Adrenal gland (tissue), 12 donors: Measurements from ENCODE around the gene CNTN4. TPM values are rescaled to one million over a fixed set of nuclear protein-coding genes. Genes with fewer than 3 reads are reported as not detected.

Experiments used
- DNase-seq, 7 donors: peaks; one replicate each; pipeline ENCODE4 v3.0.0-alpha.2; 2019 to 2020
- H3K27ac ChIP-seq, 5 donors: fragments of 200-600 bp; sonication (generic) in 4 of 5; 1 replicate in 3 of 5; 2 replicates in 2 of 5; pipeline versions ENCODE4 v1.5.1 to v1.8.0; 2016 to 2020; ENCODE audit warnings: mild to moderate bottlenecking in 1 of 5
- H3K27me3 ChIP-seq: fragments of 200-600 bp; 2 replicates; pipeline ENCODE4 v1.8.0; 2021
- H3K36me3 ChIP-seq, 2 donors: fragments of 200-600 bp; replicated peaks in 1 of 2; 1 replicate in 1 of 2; 2 replicates in 1 of 2; pipeline versions ENCODE4 v1.5.1 to v1.8.0; 2018 to 2022
- H3K4me1 ChIP-seq, 2 donors: fragments of 200-600 bp; replicated peaks in 1 of 2; 1 replicate in 1 of 2; 2 replicates in 1 of 2; pipeline versions ENCODE4 v1.5.1 to v1.8.0; 2018 to 2021
- H3K4me3 ChIP-seq, 4 donors: fragments of 200-600 bp; sonication (generic) in 3 of 4; one replicate each; pipeline ENCODE4 v1.5.1; 2016 to 2018
- H3K9me3 ChIP-seq, 3 donors: fragments of 200-600 bp; sonication (generic) in 1 of 3; replicated peaks in 1 of 3; 1 replicate in 2 of 3; 2 replicates in 1 of 3; pipeline versions ENCODE4 v1.5.1 to v1.8.0; 2016 to 2021
- CTCF ChIP-seq, 6 experiments: fragments of 450-650 bp in 4 of 6; fragments of 200-600 bp in 2 of 6; sonication (generic) in 1 of 6; IDR thresholded peaks; 1 replicate in 5 of 6; 2 replicates in 1 of 6; pipeline versions ENCODE4 v1.5.1 to v1.8.0; 2016 to 2021; ENCODE audit warnings: antibody characterized with exemption in 6 of 6, mild to moderate bottlenecking in 2 of 6, moderate library complexity in 1 of 6
- POLR2A ChIP-seq, 2 donors: fragments of 450-650 bp; IDR thresholded peaks; one replicate each; pipeline ENCODE4 v1.6.1; 2017; ENCODE audit warnings: antibody characterized with exemption in 2 of 2, mild to moderate bottlenecking in 2 of 2, moderate library complexity in 1 of 2
- WGBS, 4 donors: extraction: QIAGEN DNeasy Blood & Tissue Kit in 2 of 4; methylation state at CpG; one replicate each; pipeline versions ENCODE4 v1.1.5 to v1.1.7; 2013 to 2017; 5-methylcytosine and 5-hydroxymethylcytosine counted together
- intact Hi-C, 2 donors: fragments of 100-400 bp; cut with DNase I; formaldehyde crosslinking; loops; one replicate each; pipeline versions ENCODE4 v1.14.1 to v1.15.0; 2022 to 2023
- polyA plus RNA-seq, 3 donors: library from polyadenylated mRNA; stranded (reverse); fragments of 200-250 nt in 2 of 3; fragments of 350-450 nt in 1 of 3; fragmentation: Illumina TruSeq in 1 of 3; extraction: RNeasy Lipid Tissue Mini Kit (QIAGEN cat#74804) in 1 of 3; gene quantifications; one replicate each; pipeline ENCODE4 v1.2.3, GENCODE V29; 2013 to 2014
- total RNA-seq, 9 donors: library from RNA; depleted of rRNA in 4 of 9; stranded (reverse); fragments of >200 nt in 4 of 9; fragments of 120-200 nt in 1 of 9; fragmentation: NEBNext Ultra II Directional in 1 of 9; extraction: Animal tissue kit (Norgen Biotek cat#: 25700) in 1 of 9; gene quantifications; one replicate each; pipeline versions ENCODE4 v1.1.0 to v1.2.4, GENCODE V29; 2013 to 2023
- donor health status: healthy with polysubstance abuse.
- donor health status: Bipolar disorder and iron deficiency.
- donor health status: DM: yes; HTN: yes; CAD: no.
- donor health status: DM: no; HTN: no; CAD: no.
- donor health status: DM: no; HTN: no; CAD: no.
- donor health status: DM: yes; HTN: yes; CAD: no.

Gene CNTN4
- total and polyA plus RNA-seq, 12 donors, result 0.17 to 9.2 (median 1.6) TPM

DNA sequence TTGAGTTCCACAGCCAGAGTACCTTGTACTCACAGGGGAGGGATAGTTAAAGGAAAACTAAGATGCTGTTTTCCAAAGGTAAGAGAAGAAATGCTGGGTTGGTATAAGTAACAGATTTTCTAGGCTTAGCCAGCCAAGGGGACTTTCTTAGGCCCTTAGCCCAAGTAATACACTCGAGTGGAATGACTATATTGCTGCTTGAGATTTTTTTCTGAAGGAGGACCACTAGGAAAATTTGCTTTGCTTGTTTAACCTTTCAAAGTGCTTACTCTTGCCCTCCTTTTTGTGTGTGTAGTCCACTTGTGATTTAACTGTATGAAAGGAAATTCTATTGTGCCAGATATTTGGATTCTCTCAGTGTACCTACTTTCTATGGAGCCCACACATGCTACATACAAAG lies 961.0 kb downstream of the CNTN4 start:
- TF ChIP-seq POLR2A (IDR thresholded peaks at IDR 0.05) (no peak), CTCF (IDR thresholded peaks at IDR 0.05) (no peak)
- H3K36me3 ChIP-seq, result no peaks in the 10 kb centered on the region
- H3K27me3 ChIP-seq, result no peaks in the 10 kb centered on the region
- no peaks in the 10 kb centered on the region for H3K4me1 ChIP-seq
- H3K4me3 ChIP-seq, result no peak overlapping the region
- no peak for DNase-seq
- intact Hi-C loops, result no loop called here
- H3K9me3 ChIP-seq, result no peaks in the 10 kb centered on the region
- 77 to 83% (median 81%) methylated on average over 1 of the region's 1 CpG for WGBS, 4 donors
- no peak overlapping the region for H3K27ac ChIP-seq

GRCh38 chr3:3064297-3064696 lies 965.6 kb downstream of the CNTN4 start:
- no peak overlapping the region for H3K27ac ChIP-seq

DNA sequence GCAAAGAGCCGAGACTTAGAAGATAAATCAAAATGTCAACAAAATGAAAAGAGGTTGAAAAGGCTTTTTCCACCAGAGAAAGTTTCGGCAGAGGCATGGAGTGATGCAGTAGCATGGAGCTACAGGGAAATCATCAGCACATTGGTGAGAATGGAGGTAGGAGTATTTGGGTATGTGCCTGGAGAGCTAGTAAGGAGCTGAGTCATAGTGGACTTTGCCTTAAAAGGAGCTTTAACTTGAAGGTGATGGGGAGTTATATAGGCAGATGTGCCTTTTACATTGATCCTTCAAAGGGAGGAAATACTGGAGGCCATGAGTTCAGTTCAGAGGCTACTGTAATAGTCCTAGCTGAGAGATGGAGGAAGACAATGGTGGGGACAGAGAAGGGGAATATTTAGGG lies 967.2 kb downstream of the CNTN4 start:
- no peaks in the 10 kb centered on the region for H3K4me1 ChIP-seq
- 73 to 83% (median 80%) methylated on average over 2 of the region's 2 CpGs for WGBS, 4 donors
- H3K27me3 ChIP-seq, result no peaks in the 10 kb centered on the region
- intact Hi-C loops, result no loop called here
- H3K36me3 ChIP-seq, result no peaks in the 10 kb centered on the region
- TF ChIP-seq POLR2A (IDR thresholded peaks at IDR 0.05), result no peak
- no peak for TF ChIP-seq CTCF (IDR thresholded peaks at IDR 0.05)
- H3K9me3 ChIP-seq, result no peaks in the 10 kb centered on the region
- H3K4me3 ChIP-seq, result no peak overlapping the region
- H3K27ac ChIP-seq, result no peak overlapping the region
- no peak for DNase-seq

More at GRCh38 chr3:3064297-3064696, 965.6 kb downstream of the CNTN4 start:
- intact Hi-C loops, result no loop called here
- no peak for TF ChIP-seq CTCF (IDR thresholded peaks at IDR 0.05)
- TF ChIP-seq POLR2A (IDR thresholded peaks at IDR 0.05), result no peak
- no peaks in the 10 kb centered on the region for H3K4me1 ChIP-seq
- DNase-seq, result no peak
- no peaks in the 10 kb centered on the region for H3K27me3 ChIP-seq
- 57 to 72% (median 66%) methylated on average over 4 of the region's 4 CpGs for WGBS, 4 donors
- H3K36me3 ChIP-seq, result no peaks in the 10 kb centered on the region
- H3K4me3 ChIP-seq, result no peak overlapping the region
- H3K9me3 ChIP-seq, result no peaks in the 10 kb centered on the region

DNA sequence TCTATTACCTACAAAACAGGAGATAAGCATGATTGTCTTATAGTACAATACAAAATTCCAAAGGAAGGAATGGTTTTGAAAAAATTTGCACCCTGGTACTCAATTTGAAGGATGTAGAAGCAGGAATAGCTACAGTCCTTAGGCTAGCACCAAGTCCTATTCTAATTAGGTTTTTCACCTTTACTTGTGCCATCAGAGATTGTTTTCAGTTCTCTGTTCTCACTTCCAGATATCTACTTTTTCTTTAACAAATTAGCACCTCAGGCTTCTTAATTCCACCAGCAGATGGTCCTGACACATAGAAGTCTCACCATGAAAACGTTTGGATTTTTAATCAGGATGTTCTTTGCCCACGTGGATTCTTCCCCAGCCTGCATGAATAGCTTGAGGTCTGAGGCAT lies 967.7 kb downstream of the CNTN4 start:
- Histone ChIP-seq H3K4me3 (no peak overlapping the region), H3K9me3 (no peaks in the 10 kb centered on the region), H3K27me3 (no peaks in the 10 kb centered on the region), H3K4me1 (no peaks in the 10 kb centered on the region), H3K27ac (no peak overlapping the region), H3K36me3 (no peaks in the 10 kb centered on the region)
- intact Hi-C loops, result no loop called here
- WGBS, 4 donors, result 31 to 59% (median 38%) methylated on average over 2 of the region's 2 CpGs
- DNase-seq, result no peak
- TF ChIP-seq CTCF (IDR thresholded peaks at IDR 0.05) (no peak), POLR2A (IDR thresholded peaks at IDR 0.05) (no peak)
